HG02938 (cell line): ENCODE results near the gene UBTF.

Source experiments
- ATAC-seq: cut with Tn5 transposase; IDR thresholded peaks from one replicate; pipeline ENCODE4 v1.9.1; 2021; ENCODE audit warnings: mild to moderate bottlenecking, moderate library complexity; ENCODE audit not compliant: unreplicated experiment

The UBTF gene

DNA sequence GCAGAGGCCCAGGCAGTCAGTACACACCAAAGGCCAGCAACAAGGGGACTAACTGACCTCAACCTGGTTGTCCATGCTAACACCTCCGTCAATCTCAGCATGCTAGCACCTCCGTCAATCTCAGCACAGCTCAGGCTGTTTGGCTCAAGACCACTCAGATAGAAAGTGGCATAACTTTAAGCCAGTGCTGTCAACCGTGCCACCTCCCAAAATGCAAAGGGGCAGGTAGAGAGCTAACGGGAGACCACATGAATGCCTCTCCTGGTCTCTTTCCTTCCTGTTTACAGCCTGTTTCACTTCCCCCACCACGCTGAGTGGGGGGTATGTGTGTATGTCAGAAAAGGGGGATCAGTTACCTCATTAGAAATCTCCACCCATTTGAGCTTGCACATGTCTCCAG is 3.3 kb downstream of the UBTF start:
- no peak for ATAC-seq

DNA sequence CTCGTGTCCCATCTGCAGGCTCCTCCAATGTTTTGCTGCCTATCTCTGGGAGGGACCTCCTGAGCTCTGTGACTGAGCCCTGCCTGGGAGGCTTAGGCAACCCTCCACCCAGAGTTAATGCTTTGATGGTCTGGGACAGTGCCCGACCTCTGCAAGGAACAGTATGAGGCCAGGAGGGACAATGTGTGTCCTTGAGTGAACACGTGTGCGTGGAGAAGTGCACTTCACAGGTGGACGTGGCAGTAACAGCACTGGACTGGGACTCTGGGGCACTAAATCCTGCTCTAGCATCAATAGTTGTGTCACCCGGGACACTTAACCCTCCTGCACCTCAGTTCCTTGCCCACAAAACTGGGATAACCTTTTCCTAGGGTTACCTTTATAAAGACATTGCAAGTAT is 4.6 kb downstream of the UBTF start:
- ATAC-seq = no peak

DNA sequence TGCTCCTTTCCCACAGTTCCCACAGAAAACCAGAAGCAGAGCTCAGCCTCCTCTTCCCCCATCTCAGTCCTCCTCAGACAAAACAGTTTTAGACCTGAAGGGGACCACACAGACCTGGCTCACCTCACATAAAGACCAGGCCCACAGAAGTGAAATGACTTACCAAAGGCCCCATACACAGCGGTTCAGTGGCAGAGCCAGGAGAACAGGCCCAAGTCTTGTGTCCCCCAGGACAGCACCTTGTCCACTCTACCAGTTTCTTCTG is 5.3 kb downstream of the UBTF start:
- ATAC-seq = no peak

DNA sequence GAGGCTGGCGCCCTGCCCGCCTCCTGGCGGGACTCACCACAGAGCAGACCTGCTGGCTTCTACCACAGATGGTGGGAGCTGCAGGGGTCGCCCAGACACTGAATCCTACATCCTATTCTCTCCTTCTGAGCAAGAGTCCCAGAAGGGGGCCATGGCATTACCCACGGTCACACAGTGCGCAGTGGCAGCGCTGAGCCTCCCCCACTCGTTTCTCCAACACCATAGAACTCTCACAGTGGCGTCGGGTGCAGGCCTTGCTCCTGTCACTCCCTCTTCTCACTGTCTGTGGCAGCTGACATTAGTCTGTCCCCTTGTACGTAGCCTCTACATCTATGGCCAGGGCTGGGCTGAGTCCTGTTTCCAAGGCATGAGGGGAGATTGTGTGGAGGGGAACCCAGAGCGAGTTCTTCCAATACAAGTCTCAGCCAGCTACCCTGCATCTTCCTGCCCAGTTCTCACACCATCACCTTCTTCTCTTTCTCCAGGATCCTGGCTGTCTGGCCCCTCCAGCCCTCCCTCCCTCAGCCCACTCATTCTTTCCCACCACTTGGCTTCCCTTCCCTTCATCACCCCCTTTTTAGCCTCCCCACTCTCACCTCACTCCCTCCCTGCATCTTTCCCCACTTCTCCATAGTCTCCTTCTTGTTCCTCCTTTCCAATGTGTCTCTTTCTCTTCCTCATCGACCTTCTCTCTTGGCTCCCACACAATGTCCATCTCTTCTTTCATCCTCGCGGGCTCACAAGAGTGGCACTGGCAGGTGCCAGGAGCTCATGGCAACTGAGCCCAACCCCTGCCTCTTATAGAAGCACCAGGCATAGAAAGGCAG is 5.9 kb downstream of the UBTF start:
- ATAC-seq = no peak

DNA sequence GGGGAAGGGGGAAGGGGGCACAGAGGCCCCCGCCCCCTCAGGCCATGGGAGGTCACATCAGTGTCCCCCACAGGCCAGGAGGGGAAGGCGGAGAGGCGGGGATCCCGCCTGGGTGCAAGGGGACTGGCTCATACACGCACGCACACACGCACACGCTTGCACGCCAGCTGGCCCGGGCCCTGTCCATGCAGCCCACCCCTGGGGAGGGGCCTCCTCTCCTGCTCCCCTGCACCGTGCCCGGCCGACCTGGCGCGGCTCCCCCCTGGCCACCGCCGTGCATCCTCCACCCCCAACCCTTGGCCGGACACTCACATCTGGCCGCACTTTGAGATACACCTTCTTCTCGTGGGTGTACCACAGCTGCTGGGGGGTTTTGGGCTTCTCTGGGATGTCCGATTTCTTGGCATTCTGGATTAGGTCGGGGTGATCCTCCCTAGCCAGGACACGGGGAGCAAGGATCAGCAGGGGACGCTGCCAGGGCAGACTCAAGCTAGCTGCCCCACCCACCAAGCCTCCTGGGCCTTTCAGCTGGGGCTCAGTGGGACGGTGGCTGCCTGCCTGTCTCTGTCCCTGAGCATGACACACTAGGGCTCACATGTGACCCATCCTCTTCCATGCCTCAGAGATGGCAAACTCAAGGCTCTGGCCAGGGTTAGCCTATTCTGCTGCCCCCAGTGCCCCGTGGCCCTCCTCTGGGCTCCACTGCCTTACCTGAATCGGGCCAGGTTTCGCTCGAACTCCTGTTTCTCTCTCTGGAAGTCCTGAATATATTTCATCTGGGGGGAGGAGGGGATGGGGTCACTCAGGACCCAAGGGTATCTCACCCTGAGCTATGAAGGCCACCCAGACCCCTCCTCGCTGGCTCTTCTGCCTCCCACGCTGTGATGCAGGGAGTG is 6.7 kb downstream of the UBTF start:
- ATAC-seq = no peak

DNA sequence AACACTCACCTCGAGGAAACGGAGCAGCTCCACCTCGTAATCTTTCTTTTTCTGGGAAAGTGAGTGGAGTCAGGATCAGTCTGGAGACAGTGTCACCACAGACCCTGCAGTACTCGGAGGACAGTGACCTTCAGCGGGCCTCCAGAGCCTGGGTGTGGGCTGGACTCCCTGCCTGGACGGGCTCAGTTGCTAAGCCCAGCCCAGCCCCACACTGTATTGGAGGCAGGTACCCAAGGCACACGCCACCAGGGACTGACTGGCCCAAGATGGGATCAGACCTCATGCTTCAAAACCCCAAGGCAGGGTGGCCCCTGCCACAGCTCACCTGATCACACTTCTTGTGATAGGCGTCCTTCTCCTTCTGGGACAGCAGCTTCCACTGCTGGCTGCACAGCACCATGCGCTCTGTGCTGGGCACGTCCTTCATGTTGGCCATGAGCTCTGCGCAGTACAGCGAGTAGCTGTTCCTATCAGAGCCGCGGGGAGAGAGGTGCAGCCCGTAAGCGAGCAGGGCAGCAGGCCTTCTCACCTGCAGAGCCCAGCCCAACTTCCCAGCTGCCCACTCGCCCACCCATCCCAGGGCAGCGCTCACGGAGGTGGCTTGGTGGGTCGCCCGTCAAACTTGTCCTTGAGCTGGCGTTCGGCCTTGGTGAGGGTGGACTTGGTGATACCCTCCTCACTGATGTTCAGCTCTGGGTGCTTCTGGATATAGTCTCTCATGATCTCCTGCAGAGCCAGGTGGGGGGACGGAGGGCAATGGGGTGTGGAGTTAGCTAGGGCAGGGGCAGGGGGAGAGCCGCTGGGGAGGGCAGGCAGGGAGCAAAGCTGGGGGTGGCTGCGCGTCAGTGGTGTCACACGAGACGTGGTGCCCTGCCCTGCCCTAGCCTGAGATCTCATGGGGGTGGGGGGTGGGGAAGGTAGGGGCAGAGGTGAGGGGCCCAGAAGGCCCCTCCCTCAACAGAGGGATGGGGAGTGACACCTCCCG is 7.9 kb downstream of the UBTF start:
- no peak for ATAC-seq

DNA sequence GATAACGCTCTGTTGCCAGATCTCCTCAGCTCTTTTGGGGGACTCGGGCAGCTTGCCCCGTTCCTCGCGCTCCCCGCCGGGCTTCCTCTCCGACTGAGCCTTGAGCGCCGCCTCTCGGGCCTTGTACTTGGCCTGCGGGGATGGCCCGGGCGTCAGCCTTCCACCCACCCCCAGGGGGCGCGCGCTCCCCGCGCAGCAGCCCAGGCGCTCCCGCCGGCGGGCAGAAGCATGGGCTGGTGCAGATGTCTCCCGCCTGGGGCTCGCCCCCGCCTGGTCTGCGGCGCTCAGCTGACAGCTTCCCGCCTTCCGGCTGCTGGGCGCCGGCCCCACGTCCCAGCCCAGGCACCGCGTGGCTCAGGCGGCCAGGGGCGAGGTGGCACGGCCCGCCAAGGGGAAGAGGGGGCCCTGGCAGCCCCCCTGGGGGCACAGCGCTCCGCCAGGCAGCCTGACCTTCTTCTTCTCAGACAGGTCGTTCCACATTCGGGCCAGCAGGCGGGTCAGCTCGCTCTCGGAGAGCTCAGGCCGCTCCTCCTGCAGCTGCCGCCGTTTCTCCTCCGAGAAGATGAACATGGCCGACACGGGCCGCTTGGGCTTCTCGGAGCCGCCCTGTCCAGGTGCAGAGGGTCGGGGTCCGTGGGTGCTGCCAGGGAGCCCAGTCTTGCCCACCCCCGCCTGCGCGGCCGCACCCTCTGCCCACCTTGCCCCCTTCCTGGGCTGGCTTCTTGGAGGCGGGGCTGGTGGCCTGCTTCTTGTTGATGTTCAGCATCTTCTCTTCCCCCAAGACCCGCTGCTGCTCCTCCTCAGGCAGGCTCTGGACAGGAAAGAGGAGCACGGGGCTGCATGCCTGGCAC is 8.9 kb downstream of the UBTF start:
- peak; percentile 56 for ATAC-seq

DNA sequence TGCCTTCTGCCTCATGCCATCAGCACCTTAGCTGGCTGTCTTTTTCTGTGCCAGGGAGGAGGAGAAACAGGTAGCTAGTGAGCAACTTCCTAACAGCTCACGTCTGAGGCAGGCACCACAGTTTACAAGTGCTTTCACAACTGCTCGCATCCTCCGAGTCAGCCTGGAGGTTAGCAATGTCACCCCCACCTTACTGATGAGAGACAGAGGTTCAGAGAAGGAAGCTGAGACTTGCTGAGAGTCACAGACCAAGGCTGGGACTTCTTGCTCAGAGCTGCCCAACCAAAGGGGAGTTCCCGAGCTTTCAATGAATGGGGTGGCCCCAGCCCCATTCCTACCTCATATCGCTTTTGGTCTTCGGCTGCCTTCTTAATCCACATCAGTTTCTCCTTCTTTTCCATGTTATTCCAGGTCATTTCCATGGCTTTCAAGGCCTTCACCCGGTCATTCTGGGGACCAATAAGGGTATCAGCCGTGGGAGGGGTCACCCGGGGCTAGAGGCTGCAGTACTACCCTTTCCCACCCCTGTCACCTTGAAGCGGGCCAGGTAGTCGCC is 9.6 kb downstream of the UBTF start:
- no peak for ATAC-seq

DNA sequence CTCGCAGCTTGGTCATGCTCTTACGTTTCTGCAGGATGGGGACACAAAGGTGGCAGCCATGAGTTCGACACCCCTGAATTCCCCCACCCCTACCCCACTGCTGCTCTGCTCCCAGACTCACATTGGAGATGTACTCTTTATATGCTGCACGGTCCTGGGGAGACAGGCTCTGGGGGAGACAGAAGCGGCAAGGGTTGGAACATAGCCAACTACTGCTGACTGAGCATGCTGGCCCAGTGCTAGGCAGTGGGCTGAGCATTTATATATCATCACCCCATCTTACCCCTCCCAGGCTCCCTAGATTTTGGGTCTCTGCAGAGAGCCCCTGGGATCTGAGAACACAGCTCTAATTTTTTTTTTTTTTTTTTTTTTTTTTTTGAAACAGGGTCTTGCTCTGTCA is 11.7 kb downstream of the UBTF start:
- no peak for ATAC-seq

DNA sequence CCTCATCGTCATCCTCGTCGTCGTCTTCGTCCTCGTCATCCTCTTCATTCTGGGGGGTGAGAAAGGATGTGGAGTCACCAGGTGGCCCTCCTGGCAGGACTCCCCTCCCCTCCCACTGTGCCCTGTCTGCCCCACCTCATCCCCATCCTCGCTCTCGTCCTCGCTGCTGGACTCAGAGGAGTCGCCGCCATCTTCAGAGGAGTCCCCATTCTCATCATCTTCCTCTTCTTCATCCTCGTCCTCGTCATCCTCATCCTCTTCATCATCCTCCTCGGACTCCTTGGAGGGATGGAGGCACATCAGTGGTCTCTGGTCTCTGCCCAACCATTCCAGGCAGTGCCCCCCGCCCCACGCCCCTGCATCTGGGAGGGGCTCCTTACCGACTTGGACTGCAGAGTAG is 12.2 kb downstream of the UBTF start:
- no peak for ATAC-seq

DNA sequence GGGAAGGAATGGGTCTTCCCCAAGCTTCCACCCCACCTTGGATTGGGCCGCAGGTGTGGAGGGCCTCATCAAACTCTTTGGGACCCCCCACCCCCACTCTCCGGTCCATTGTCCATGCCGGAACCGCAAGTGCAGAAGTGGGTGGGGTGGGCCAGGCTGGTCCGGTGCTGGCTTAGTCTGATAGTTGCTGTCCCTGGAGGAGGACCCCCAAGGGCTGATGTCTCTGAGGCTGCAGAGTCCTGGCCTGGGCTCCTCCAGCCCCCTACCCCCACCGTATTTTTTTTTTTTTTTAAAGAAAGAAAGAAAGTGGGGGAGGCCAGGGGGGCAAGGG is 12.7 kb downstream of the UBTF start:
- no peak for ATAC-seq

DNA sequence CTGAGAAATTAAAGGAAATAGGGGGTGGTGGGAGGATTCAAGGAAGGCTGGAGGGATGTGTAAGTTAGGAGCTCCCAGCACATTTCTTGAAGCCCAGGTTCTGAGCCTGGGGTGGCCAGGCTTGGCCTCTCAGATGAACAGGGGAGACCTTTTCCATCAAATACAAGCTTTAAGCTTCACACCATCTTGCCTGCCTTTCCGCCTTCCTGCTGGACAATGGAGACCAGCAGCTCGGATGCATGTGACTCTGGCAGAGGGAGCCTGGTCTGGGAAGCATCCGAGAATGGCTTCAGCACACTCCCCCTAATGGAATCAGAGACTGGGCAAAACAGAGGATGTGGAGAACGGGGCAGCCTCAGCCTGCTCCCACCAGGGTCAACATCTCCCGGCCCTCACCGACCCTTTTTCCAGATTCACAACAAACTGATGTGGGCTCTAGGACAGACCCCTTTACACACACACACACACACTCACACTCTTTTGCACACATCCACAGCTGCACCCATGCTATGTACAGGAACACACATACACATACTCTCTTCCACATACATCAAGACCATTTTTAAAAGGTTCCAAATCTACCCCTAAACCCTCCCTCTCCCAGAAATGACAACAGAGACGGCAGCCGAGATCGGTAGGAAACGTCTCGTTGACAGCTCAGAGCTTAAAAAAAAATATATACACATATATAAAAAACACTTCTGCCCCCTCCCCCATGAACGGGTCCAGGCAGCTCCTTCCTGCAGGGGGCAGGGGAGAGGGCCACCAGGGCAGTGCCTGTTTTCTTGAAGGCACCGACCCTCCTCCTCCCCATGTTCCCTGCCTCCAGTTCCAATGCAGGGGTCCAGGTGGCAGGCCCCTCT is 13.3 kb downstream of the UBTF start:
- ATAC-seq = no peak

DNA sequence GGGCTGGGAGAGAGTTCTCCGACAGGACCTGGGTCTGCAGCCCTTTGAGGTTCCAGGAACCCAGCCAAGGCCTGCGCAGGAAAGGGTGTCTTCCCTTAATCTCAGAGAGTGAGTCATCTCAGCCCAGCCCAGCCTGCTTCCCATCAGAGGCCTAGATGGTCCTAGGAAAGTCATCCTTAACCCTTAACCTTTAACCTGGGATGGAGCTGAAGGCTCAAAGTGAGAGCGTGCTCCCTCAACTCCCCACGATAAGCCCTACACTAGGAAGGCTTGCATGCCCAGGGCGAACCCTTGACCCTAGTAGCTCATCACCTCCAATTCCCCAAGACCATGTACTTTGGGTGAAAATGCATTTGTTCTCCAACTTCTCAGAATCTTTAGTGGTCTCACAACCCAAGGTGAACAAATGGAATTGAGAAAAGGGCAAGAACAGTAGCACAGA is 15.0 kb downstream of the UBTF start:
- ATAC-seq = no peak

DNA sequence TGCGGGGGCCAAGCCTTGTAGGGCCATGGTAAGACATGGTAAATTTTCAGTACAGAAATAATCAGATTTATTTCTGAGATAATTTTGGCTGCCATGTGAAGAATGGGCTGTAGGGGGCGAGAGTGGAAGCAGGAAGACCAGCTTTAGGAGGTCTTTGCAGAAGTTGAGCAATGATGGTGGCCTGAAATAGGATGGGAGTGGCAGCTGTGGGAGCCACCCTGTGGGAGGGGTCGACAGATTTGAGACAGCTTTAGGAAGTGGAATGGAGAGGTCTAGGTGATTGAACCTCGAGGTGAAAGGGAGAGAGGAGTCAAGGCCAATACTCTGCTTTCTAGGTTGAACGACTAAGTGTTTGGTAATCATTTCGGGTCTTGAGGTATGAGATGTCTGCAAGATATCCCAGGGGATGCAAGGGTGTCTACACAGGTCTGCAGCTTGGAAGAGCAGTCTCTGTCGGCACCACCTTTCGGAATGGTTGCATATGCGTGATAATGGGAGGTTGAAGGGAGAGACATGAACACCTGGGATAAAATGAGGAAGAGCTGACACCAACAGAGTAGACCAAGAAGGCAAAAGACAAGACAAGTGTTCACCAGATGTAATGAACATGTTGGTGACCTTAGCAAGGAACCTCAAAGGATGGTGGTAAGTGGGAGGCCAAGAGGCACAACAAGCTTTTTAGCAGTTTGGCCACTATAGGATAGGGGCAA is 15.6 kb downstream of the UBTF start:
- no peak for ATAC-seq

DNA sequence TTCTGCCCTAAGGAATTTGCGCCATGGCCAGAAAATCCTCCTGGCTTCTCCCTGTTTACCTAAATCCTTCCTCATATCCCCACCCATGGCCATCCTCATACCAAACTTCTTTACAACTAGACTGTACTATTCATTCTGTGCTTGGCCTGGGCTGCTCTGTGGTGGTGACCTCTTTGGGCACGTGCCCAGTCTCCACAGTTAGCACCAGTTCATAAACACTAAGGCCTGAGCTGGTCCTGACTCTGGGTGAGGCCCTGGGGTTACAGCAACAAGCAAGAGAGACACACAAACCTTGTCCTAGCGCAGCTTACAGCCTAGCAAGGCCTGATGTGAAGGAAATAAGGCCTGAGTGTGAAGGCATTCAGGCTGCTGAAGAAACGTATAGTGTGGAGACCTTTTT is 16.7 kb downstream of the UBTF start:
- ATAC-seq = no peak

DNA sequence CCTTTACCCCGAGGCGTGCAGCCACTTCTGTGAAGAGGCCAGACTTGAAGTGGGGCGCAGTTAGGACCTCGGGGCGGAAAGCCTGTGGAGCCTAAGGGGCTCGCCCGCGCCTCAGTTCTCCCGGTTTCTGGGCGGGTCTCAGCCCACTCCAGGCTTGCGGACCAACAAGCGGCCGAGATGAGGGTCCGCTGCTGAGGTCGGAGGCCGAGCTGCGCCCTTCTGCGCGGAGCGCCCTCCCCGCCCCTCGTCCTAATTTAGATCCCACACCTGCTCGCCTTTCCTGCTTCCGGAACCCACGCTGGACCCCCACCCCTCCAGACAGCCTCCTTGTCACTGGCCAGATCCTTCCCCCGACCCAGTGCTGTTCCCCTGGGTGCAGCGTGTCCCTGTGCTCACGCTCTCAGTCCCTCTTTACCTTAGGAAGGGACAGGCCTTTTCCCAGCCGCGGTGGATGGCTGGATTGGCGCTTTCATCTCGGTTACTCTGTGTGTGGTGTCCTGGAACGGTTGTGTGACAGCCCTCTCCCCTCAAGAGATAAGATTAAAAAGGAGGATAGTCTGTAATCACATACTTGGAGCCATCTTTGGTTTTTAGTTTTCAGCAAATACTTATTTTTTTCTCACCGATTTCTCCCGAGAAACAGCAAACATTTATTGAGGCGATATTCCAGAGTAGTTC is 18.9 kb downstream of the UBTF start:
- ATAC-seq = no peak

DNA sequence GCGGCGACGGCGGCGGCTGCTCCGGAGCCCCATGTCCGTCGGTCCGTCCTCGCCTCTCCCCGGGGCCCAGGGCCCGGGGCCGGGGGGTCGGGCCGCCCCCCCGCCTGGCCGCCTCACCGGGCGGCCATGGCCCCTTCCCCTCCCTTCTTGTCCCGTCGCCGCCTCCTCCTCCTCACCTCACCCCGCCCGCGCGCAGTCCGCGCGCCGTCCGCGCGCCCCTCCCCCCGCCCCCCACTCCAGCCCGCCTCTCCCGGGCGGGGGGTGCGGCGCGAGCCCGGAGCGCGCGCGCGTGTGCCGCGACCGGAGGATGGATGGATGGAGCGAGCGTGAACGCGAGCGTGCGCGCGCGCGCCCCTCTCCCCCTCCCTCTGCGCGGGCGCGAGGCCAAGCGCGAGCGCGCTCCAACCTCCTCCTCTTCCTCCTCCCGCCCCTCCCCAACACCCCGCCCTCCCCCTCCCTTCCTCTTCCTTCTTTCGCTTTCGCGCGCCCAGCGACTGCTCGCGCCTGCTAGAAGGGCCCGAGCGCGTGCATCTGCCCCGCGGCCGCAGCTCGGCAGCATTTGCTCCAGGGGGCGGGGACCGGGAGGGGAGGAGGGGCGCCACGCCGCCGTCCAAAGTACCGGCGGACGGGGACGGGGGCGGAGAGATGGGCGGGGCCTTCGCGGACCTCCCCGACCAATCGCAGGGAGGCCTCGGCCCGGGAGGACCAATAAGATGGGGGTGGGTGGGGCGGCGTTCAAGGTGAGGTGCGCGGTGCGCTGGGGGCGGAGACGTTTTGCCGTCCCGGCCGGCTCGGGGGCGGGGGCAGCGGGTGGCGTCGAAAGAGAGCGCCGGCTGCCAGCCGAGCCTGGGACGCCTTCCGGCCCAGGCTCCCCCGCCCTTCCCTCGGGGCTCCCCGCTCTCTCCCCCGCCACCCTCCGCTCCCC is 19.7 kb downstream of the UBTF start, which contains the start of gene ATXN7L3:
Gene ATXN7L3, minus strand, starts transcription at position 332 of the 925 bp plus-strand sequence. CDS start 1,814 bp downstream, outside the sequence.
- peak; percentile 55 for ATAC-seq
